ENCODE measurements around the gene GET3. TPM values are rescaled to one million over a fixed set of nuclear protein-coding genes. Genes with fewer than 3 reads are reported as not detected.

The GET3 gene
- total and polyA plus RNA-seq, 2 of the 13 experiments (the other 11 are each of a cell fraction or from before 2014, with no cell fraction given), result 57.7 to 59.4 TPM

GRCh38 chr19:12793290-12794195 lies 56.2 kb downstream of the GET3 start (continued):
- TF ChIP-seq HNRNPL (IDR thresholded peaks at IDR 0.05; ENCODE audit: low read depth, low read length), result peak; percentile 78; the same call in 1 of the 2 replicates
- TF ChIP-seq ZNF513 (CRISPR knock-in tag; conservative IDR thresholded peaks at IDR 0.05), result no peak
- TF ChIP-seq ZNF331 (CRISPR knock-in tag; IDR thresholded peaks at IDR 0.05), result no peak; the same call in 1 of the 2 replicates
- TF ChIP-seq ZBTB25 (CRISPR knock-in tag; IDR thresholded peaks at IDR 0.05), result peak; percentile 58; the same call in 1 of the 2 replicates
- TF ChIP-seq DMTF1 (CRISPR knock-in tag; IDR thresholded peaks at IDR 0.05), result no peak
- TF ChIP-seq MAZ (IDR thresholded peaks at IDR 0.05; ENCODE audit: borderline replicate concordance, low read depth, low read length), result no peak
- TF ChIP-seq MAZ (CRISPR knock-in tag; IDR thresholded peaks at IDR 0.05; ENCODE audit: low read depth), result 0 out of 2 replicates have a peak, but pooled peaks have one; percentile 55
- peak; percentile 79; the same call in 1 of the 2 replicates for TF ChIP-seq HES4 (CRISPR knock-in tag; IDR thresholded peaks at IDR 0.05; ENCODE audit: borderline replicate concordance)
- no peak for TF ChIP-seq KMT2B (CRISPR knock-in tag; IDR thresholded peaks at IDR 0.05)
- peak; percentile 92; the same call in 1 of the 2 replicates for TF ChIP-seq SIN3A (IDR thresholded peaks at IDR 0.05; ENCODE audit: borderline replicate concordance, low read depth, low read length)
- TF ChIP-seq XRCC5 (optimal IDR thresholded peaks at IDR 0.05; ENCODE audit: low read length), result peak; percentile 15
- TF ChIP-seq CREB1 (IDR thresholded peaks at IDR 0.05), result peak; percentile 88
- peak; percentile 89 for TF ChIP-seq CREB1 (CRISPR knock-in tag; IDR thresholded peaks at IDR 0.05)
- TF ChIP-seq NR2F2 (IDR thresholded peaks at IDR 0.05; ENCODE audit: borderline replicate concordance, low read depth), result no peak
- no peak for TF ChIP-seq FOXO4 (CRISPR knock-in tag; conservative IDR thresholded peaks at IDR 0.05)
- TF ChIP-seq ZNF577 (CRISPR knock-in tag; IDR thresholded peaks at IDR 0.05; ENCODE audit: borderline replicate concordance, low read depth), result no peak
- no peak for TF ChIP-seq ZNF17 (CRISPR knock-in tag; IDR thresholded peaks at IDR 0.05)
- no peak for TF ChIP-seq FOXA1 (IDR thresholded peaks at IDR 0.05)
- no peak for TF ChIP-seq FOXA1 (CRISPR knock-in tag; IDR thresholded peaks at IDR 0.05)
- no peak for TF ChIP-seq CHD4 (IDR thresholded peaks at IDR 0.05; ENCODE audit: borderline replicate concordance, low read length)
- TF ChIP-seq KLF11 (CRISPR knock-in tag; IDR thresholded peaks at IDR 0.05), result no peak
- TF ChIP-seq ZNF788 (CRISPR knock-in tag; IDR thresholded peaks at IDR 0.05; ENCODE audit: borderline replicate concordance), result peak; percentile 33; the same call in 1 of the 2 replicates
- TF ChIP-seq ZBTB21 (CRISPR knock-in tag; IDR thresholded peaks at IDR 0.05), result no peak
- no peak; the same call in 1 of the 2 replicates for TF ChIP-seq ZSCAN21 (CRISPR knock-in tag; IDR thresholded peaks at IDR 0.05; ENCODE audit: borderline replicate concordance)

Measured in HepG2 (cell line).